H9 (cell line): ENCODE data around the gene MAST4. TPM values are rescaled to one million over a fixed set of nuclear protein-coding genes. Genes with fewer than 3 reads are reported as not detected.

Experiments used
- DNase-seq: peaks from one replicate; pipeline ENCODE4 v3.0.0-alpha.2; 2017
- H2AFZ ChIP-seq: one replicate; pipeline ENCODE4 v1.6.1; 2013; ENCODE audit warnings: mild to moderate bottlenecking, low read length, control low read depth, moderate library complexity
- H2AK5ac ChIP-seq: 2 replicates; pipeline ENCODE4 v1.6.1; 2013; ENCODE audit warnings: low read length, control low read depth, mixed read lengths; ENCODE audit not compliant: insufficient read length
- H2BK120ac ChIP-seq: one replicate; pipeline ENCODE4 v1.6.1; 2013; ENCODE audit warnings: low read depth, mild to moderate bottlenecking, low read length, control low read depth, inconsistent platforms; ENCODE audit not compliant: poor library complexity, severe bottlenecking
- H2BK12ac ChIP-seq: 2 replicates; pipeline ENCODE4 v1.6.1; 2013; ENCODE audit warnings: low read length, control low read depth, mixed read lengths, low read depth; ENCODE audit not compliant: insufficient read length
- H2BK15ac ChIP-seq: 2 replicates; pipeline ENCODE4 v1.6.1; 2013; ENCODE audit warnings: low read depth, low read length, control low read depth
- H2BK20ac ChIP-seq: one replicate; pipeline ENCODE4 v1.6.1; 2013; ENCODE audit warnings: low read depth, mild to moderate bottlenecking, low read length, control low read depth, inconsistent platforms; ENCODE audit not compliant: poor library complexity, severe bottlenecking
- H2BK5ac ChIP-seq: 2 replicates; pipeline ENCODE4 v1.6.1; 2013; ENCODE audit warnings: low read length, control low read depth, mixed read lengths; ENCODE audit not compliant: insufficient read length
- H3K14ac ChIP-seq: 2 replicates; pipeline ENCODE4 v1.6.1; 2013; ENCODE audit warnings: low read length, control low read depth; ENCODE audit not compliant: insufficient read depth
- H3K18ac ChIP-seq: 2 replicates; pipeline ENCODE4 v1.6.1; 2013; ENCODE audit warnings: low read depth, mild to moderate bottlenecking, mixed read lengths, low read length, control low read depth; ENCODE audit not compliant: insufficient read length
- H3K23ac ChIP-seq: 2 replicates; pipeline ENCODE4 v1.6.1; 2013; ENCODE audit warnings: low read length, control low read depth, mixed read lengths, low read depth; ENCODE audit not compliant: insufficient read length
- H3K23me2 ChIP-seq: 2 replicates; pipeline ENCODE4 v1.6.1; 2013; ENCODE audit warnings: low read depth, mild to moderate bottlenecking, mixed read lengths, low read length, control low read depth; ENCODE audit not compliant: insufficient read length, poor library complexity, severe bottlenecking
- H3K27ac ChIP-seq: 2 replicates; pipeline ENCODE4 v1.5.1; 2013; ENCODE audit warnings: low read length, control low read depth, mixed read lengths, low read depth; ENCODE audit not compliant: insufficient read length
- H3K27me3 ChIP-seq: 2 replicates; pipeline ENCODE4 v1.6.1; 2013; ENCODE audit warnings: low read length, control low read depth, inconsistent platforms; ENCODE audit not compliant: insufficient read depth
- H3K4ac ChIP-seq: 2 replicates; pipeline ENCODE4 v1.6.1; 2013; ENCODE audit warnings: low read depth, mild to moderate bottlenecking, control low read depth, inconsistent platforms, low read length, moderate library complexity
- H3K4me1 ChIP-seq: 2 replicates; pipeline ENCODE4 v1.6.1; 2013; ENCODE audit warnings: low read length, control low read depth, inconsistent platforms; ENCODE audit not compliant: insufficient read depth
- H3K4me2 ChIP-seq: 2 replicates; pipeline ENCODE4 v1.6.1; 2013; ENCODE audit warnings: low read length, control low read depth, mixed read lengths; ENCODE audit not compliant: insufficient read length, insufficient read depth
- H3K56ac ChIP-seq: 2 replicates; pipeline ENCODE4 v1.6.1; 2013; ENCODE audit warnings: low read depth, mild to moderate bottlenecking, mixed read lengths, low read length, control low read depth; ENCODE audit not compliant: insufficient read length
- H3K79me1 ChIP-seq: 2 replicates; pipeline ENCODE4 v1.6.1; 2013; ENCODE audit warnings: low read depth, mild to moderate bottlenecking, moderate library complexity, low read length, control low read depth, inconsistent platforms; ENCODE audit not compliant: insufficient read depth, poor library complexity, severe bottlenecking
- H3K79me2 ChIP-seq: 2 replicates; pipeline ENCODE4 v1.6.1; 2013; ENCODE audit warnings: low read length, control low read depth, inconsistent platforms; ENCODE audit not compliant: insufficient read depth
- H3K9ac ChIP-seq: 2 replicates; pipeline ENCODE4 v1.6.1; 2013; ENCODE audit warnings: low read length, control low read depth, mixed read lengths; ENCODE audit not compliant: insufficient read length; ENCODE audit errors: extremely low read depth
- H3K9me3 ChIP-seq: one replicate; pipeline ENCODE4 v1.6.1; 2013; ENCODE audit warnings: low read depth, low read length, inconsistent platforms; ENCODE audit not compliant: control insufficient read depth
- H3T11ph ChIP-seq: one replicate; pipeline ENCODE4 v1.6.1; 2013; ENCODE audit warnings: mild to moderate bottlenecking, low read length, control low read depth, inconsistent platforms
- H4K20me1 ChIP-seq: one replicate; pipeline ENCODE4 v1.6.1; 2013; ENCODE audit not compliant: control insufficient read depth, insufficient read length, insufficient read depth
- H4K5ac ChIP-seq: 2 replicates; pipeline ENCODE4 v1.6.1; 2013; ENCODE audit warnings: low read depth, mild to moderate bottlenecking, mixed read lengths, low read length, control low read depth; ENCODE audit not compliant: insufficient read length
- H4K8ac ChIP-seq: replicated peaks from 2 replicates; pipeline ENCODE4 v1.6.1; 2013; ENCODE audit warnings: low read length, control low read depth, mixed read lengths, low read depth; ENCODE audit not compliant: insufficient read length
- H4K91ac ChIP-seq: 2 replicates; pipeline ENCODE4 v1.6.1; 2013; ENCODE audit warnings: low read depth, mild to moderate bottlenecking, moderate library complexity, mixed read lengths, low read length, control low read depth; ENCODE audit not compliant: insufficient read length
- H3K27ac Mint-ChIP-seq, 3 experiments: 2 replicates in 2 of 3; 3 replicates in 1 of 3; pipeline ENCODE4 v1.8.0; 2020 to 2021; ENCODE audit warnings: mixed read lengths in 3 of 3, mild to moderate bottlenecking in 1 of 3, moderate library complexity in 1 of 3
- H3K27me3 Mint-ChIP-seq: 2 replicates; pipeline ENCODE4 v1.8.0; 2021; ENCODE audit warnings: low read depth, mild to moderate bottlenecking, moderate library complexity, mixed read lengths
- H3K36me3 Mint-ChIP-seq, 3 experiments: 2 replicates in 2 of 3; 3 replicates in 1 of 3; pipeline ENCODE4 v1.8.0; 2020 to 2021; ENCODE audit warnings: low read depth in 3 of 3, mixed read lengths in 3 of 3; ENCODE audit not compliant: insufficient read depth in 1 of 3
- H3K4me1 Mint-ChIP-seq, 2 experiments: 2 replicates each; pipeline ENCODE4 v1.8.0; 2020; ENCODE audit warnings: mixed read lengths in 2 of 2
- H3K4me3 Mint-ChIP-seq, 2 experiments: 2 replicates in 1 of 2; 3 replicates in 1 of 2; pipeline ENCODE4 v1.8.0; 2020 to 2021; ENCODE audit warnings: mild to moderate bottlenecking in 2 of 2, mixed read lengths in 2 of 2, moderate library complexity in 1 of 2
- H3K9me3 Mint-ChIP-seq, 2 experiments: 2 replicates in 1 of 2; 3 replicates in 1 of 2; pipeline ENCODE4 v1.8.0; 2020; ENCODE audit warnings: mild to moderate bottlenecking in 2 of 2, mixed read lengths in 2 of 2, moderate library complexity in 1 of 2
- WGBS: extraction: QIAGEN DNeasy Blood & Tissue Kit; methylation state at CpG from one replicate; pipeline ENCODE4 v1.1.7; 2013; ENCODE audit warnings: missing lambda C conversion rate, low lambda C conversion rate, mixed read lengths; ENCODE audit not compliant: insufficient read length; ENCODE audit errors: extremely low coverage; 5-methylcytosine and 5-hydroxymethylcytosine counted together
- total RNA-seq: library from RNA; stranded (reverse); gene quantifications from 2 replicates; pipeline ENCODE4 v1.2.1, GENCODE V29; 2021
- TF ChIP-seq, protein P1 (sequence below): fragments of 200-600 bp; sonication (generic); conservative IDR thresholded peaks from 3 replicates; pipeline ENCODE4 v1.8.0; 2021; ENCODE audit warnings: antibody characterized with exemption, mild to moderate bottlenecking

MAST4 gene
- total RNA-seq, 1 experiment from 2014 or later: 3.7 TPM

GRCh38 chr5:66660396-66660795 lies 64.2 kb downstream of the MAST4 start:
- Mint-ChIP-seq H3K27ac (no peak overlapping the region), H3K4me1 (peaks cover 18 to 20% of the 10 kb centered on the region in 2 experiments), H3K4me3 (no peak overlapping the region), H3K36me3 (no peaks in the 10 kb centered on the region; a peak in 1 of 7 replicates), H3K27me3 (no peaks in the 10 kb centered on the region; the same call in none of the 2 replicates), H3K9me3 (no peaks in the 10 kb centered on the region; a peak in 1 of 5 replicates)
- Histone ChIP-seq H3K27ac (no peak overlapping the region), H3K9me3 (no peaks in the 10 kb centered on the region), H4K8ac (no peak overlapping the region), H3K27me3 (no peaks in the 10 kb centered on the region), H3K56ac (no peak overlapping the region), H4K20me1 (no peaks in the 10 kb centered on the region), H2BK20ac (no peak overlapping the region), H3K4ac (no peak overlapping the region), H2AK5ac (no peak overlapping the region), H3K4me2 (no peak overlapping the region), H2AFZ (no peak overlapping the region), H3K23me2 (no peaks in the 10 kb centered on the region), H3K9ac (no peak overlapping the region), H3K4me1 (peaks cover 3% of the 10 kb centered on the region; the same call in 1 of the 2 replicates), H2BK15ac (no peak overlapping the region), H2BK120ac (no peak overlapping the region), H3K14ac (no peak overlapping the region), H3K79me1 (no peaks in the 10 kb centered on the region), H4K5ac (no peak overlapping the region), H3K79me2 (no peaks in the 10 kb centered on the region), H3K23ac (no peak overlapping the region), H2BK12ac (no peak overlapping the region), H3K18ac (no peak overlapping the region), H4K91ac (no peak overlapping the region), H2BK5ac (no peak overlapping the region), H3T11ph (no peak overlapping the region)
- no CpG with 5 or more reads among the region's 1 CpG for WGBS
- no peak for DNase-seq
- TF ChIP-seq, protein P1, sequence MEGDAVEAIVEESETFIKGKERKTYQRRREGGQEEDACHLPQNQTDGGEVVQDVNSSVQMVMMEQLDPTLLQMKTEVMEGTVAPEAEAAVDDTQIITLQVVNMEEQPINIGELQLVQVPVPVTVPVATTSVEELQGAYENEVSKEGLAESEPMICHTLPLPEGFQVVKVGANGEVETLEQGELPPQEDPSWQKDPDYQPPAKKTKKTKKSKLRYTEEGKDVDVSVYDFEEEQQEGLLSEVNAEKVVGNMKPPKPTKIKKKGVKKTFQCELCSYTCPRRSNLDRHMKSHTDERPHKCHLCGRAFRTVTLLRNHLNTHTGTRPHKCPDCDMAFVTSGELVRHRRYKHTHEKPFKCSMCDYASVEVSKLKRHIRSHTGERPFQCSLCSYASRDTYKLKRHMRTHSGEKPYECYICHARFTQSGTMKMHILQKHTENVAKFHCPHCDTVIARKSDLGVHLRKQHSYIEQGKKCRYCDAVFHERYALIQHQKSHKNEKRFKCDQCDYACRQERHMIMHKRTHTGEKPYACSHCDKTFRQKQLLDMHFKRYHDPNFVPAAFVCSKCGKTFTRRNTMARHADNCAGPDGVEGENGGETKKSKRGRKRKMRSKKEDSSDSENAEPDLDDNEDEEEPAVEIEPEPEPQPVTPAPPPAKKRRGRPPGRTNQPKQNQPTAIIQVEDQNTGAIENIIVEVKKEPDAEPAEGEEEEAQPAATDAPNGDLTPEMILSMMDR: no peak
